ENCODE results near the gene CAPRIN1.

- TF ChIP-seq EZH2 (IDR thresholded peaks at IDR 0.05; ENCODE audit: insufficient read depth, poor library complexity, severe bottlenecking) = no peak
- TF ChIP-seq EZH2phosphoT487 (IDR thresholded peaks at IDR 0.05; ENCODE audit: insufficient read depth, low read depth) = no peak
Measured at GRCh38 chr11:34146411-34146810, 94.9 kb downstream of the CAPRIN1 start.
